Upper lobe of left lung (tissue), 6 donors: Measurements from ENCODE around the gene EML4. TPM values are rescaled to one million over a fixed set of nuclear protein-coding genes. Genes with fewer than 3 reads are reported as not detected.
"Not testable (repeated sequence)": the region's sequence is repeated elsewhere in the genome, so short reads cannot be mapped to it uniquely, and the experiment has no call there.

Source experiments
- ATAC-seq, 2 donors: fragments of 200-7000 bp; cut with Tn5 transposase; one replicate each; pipeline ENCODE4 v1.9.1; 2022; ENCODE audit warnings: mild to moderate bottlenecking in 2 of 2, moderate library complexity in 2 of 2; ENCODE audit not compliant: low FRiP score in 2 of 2
- DNase-seq, 2 donors: peaks; one replicate each; pipeline ENCODE4 v3.0.0-alpha.2; 2019 to 2020
- H3K27ac ChIP-seq, 4 donors: fragments of 200-600 bp; sonication (generic); one replicate each; pipeline ENCODE4 v1.5.1; 2016 to 2019
- H3K27me3 ChIP-seq, 4 donors: fragments of 200-600 bp; sonication (generic); one replicate each; pipeline ENCODE4 v1.5.1; 2017 to 2019
- H3K36me3 ChIP-seq, 4 donors: fragments of 200-600 bp; sonication (generic); one replicate each; pipeline ENCODE4 v1.5.1; 2016 to 2019
- H3K4me1 ChIP-seq, 4 donors: fragments of 200-600 bp; sonication (generic); one replicate each; pipeline ENCODE4 v1.5.1; 2018 to 2019
- H3K4me3 ChIP-seq, 4 donors: fragments of 200-600 bp; sonication (generic); one replicate each; pipeline ENCODE4 v1.5.1; 2017 to 2019; ENCODE audit warnings: mild to moderate bottlenecking in 2 of 4, moderate library complexity in 1 of 4
- H3K9me3 ChIP-seq, 4 donors: fragments of 200-600 bp; sonication (generic); one replicate each; pipeline ENCODE4 v1.5.1; 2018 to 2019
- CTCF ChIP-seq, 6 experiments: fragments of 450-650 bp in 4 of 6; fragments of 200-600 bp in 2 of 6; sonication (generic) in 2 of 6; IDR thresholded peaks; one replicate each; pipeline ENCODE4 v1.5.1; 2016 to 2019; ENCODE audit warnings: antibody characterized with exemption in 6 of 6
- EP300 ChIP-seq, 4 donors: sonication (generic); formaldehyde crosslinking; IDR thresholded peaks; one replicate each; pipeline ENCODE4 v1.5.1; 2017; ENCODE audit warnings: antibody characterized with exemption in 4 of 4, control low read depth in 2 of 4
- POLR2A ChIP-seq, 4 donors: fragments of 450-650 bp; IDR thresholded peaks; one replicate each; pipeline ENCODE4 v1.5.1; 2016 to 2017; ENCODE audit warnings: antibody characterized with exemption in 4 of 4, mild to moderate bottlenecking in 2 of 4
- POLR2AphosphoS5 ChIP-seq, 2 donors: sonication (generic); formaldehyde crosslinking; IDR thresholded peaks; one replicate each; pipeline ENCODE4 v1.5.1; 2017; ENCODE audit warnings: antibody characterized with exemption in 2 of 2
- WGBS, 2 donors: methylation state at CpG; one replicate each; pipeline ENCODE4 v1.1.5; 2017 to 2018; 5-methylcytosine and 5-hydroxymethylcytosine counted together
- total RNA-seq, 6 donors: library from RNA; depleted of rRNA in 4 of 6; stranded (reverse); fragments of >200 nt in 4 of 6; gene quantifications; one replicate each; pipeline versions ENCODE4 v1.1.0 to v1.2.1, GENCODE V29; 2016 to 2021
- donor health status: DM: no; HTN: no; CAD: no; lungs with moderate emphysema.
- donor health status: DM: no; HTN: yes; CAD: no; lungs with severe emphysema.

The EML4 gene
- total RNA-seq, 6 donors from 2014 or later, result 42.7 to 96.9 (median 62.0) TPM

- TF ChIP-seq CTCF (IDR thresholded peaks at IDR 0.05), result no peak
- no peak for TF ChIP-seq POLR2AphosphoS5 (IDR thresholded peaks at IDR 0.05)
- TF ChIP-seq EP300 (IDR thresholded peaks at IDR 0.05), result no peak
- peaks cover 0 to 46% (median 7%) of the 10 kb centered on the region in 4 donors for H3K36me3 ChIP-seq
- peak overlapping the region in 3 of 4 donors; percentile 11 to 35 (median 29) for H3K27ac ChIP-seq
- DNase-seq (peak in 1 of 2 donors; percentile 44), ATAC-seq (peak; percentile 44 to 62)
- WGBS, 2 donors, result 72 to 77% methylated on average over 8 of the region's 8 CpGs
- no peaks in the 10 kb centered on the region for H3K27me3 ChIP-seq
- peaks cover 4 to 14% (median 8%) of the 10 kb centered on the region in 4 donors for H3K4me1 ChIP-seq
- H3K9me3 ChIP-seq, result no peaks in the 10 kb centered on the region
- no peak overlapping the region for H3K4me3 ChIP-seq
Measured at GRCh38 chr2:42342061-42342794, 173.1 kb downstream of the EML4 start.

- H3K4me1 ChIP-seq, result peaks cover 4 to 14% (median 8%) of the 10 kb centered on the region in 4 donors
- TF ChIP-seq POLR2AphosphoS5 (IDR thresholded peaks at IDR 0.05) (no peak), POLR2A (IDR thresholded peaks at IDR 0.05) (no peak), EP300 (IDR thresholded peaks at IDR 0.05) (no peak), CTCF (IDR thresholded peaks at IDR 0.05) (no peak)
- H3K27me3 ChIP-seq, result no peaks in the 10 kb centered on the region
- no peaks in the 10 kb centered on the region for H3K9me3 ChIP-seq
- 86 to 91% methylated on average over 8 to 11 of the region's 11 CpGs for WGBS, 2 donors
- H3K36me3 ChIP-seq, result peaks cover 0 to 44% (median 6%) of the 10 kb centered on the region in 4 donors
- DNase-seq (peak in 1 of 2 donors; percentile 64), ATAC-seq (no peak)
- H3K4me3 ChIP-seq, result no peak overlapping the region
- peak overlapping the region in 3 of 4 donors; percentile 26 to 47 (median 29) for H3K27ac ChIP-seq
Measured at GRCh38 chr2:42342795-42343241, 173.7 kb downstream of the EML4 start.

DNA sequence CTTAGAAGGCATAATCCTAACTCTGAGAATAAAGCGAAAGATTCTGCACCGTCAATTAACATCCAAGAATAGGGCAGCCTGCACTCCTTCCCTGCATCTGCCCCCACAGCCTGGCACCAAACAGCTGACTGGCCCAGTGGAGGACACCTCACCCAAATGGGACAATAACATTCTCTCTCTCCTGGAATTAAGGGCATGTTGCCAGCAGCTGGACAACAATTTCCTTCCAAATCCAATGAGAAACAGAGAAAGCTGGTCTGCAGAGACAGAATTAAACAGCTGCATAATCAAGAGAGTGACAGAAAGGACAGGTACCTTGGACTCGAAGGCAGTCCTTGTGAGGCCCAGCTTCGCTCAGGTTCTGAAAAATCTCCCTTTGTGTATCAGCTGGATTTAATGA lies 176.8 kb downstream of the EML4 start:
- H3K4me3 ChIP-seq, result no peak overlapping the region
- H3K27ac ChIP-seq, result no peak overlapping the region
- WGBS, 2 donors, result 86 to 92% methylated on average over 4 of the region's 4 CpGs
- H3K9me3 ChIP-seq, result no peaks in the 10 kb centered on the region
- ATAC-seq (no peak), DNase-seq (no peak)
- TF ChIP-seq CTCF (IDR thresholded peaks at IDR 0.05), result no peak
- no peak for TF ChIP-seq POLR2AphosphoS5 (IDR thresholded peaks at IDR 0.05)
- TF ChIP-seq POLR2A (IDR thresholded peaks at IDR 0.05), result no peak
- TF ChIP-seq EP300 (IDR thresholded peaks at IDR 0.05), result no peak
- H3K36me3 ChIP-seq, result peaks cover 0 to 45% (median 6%) of the 10 kb centered on the region in 4 donors
- peaks cover 4 to 14% (median 8%) of the 10 kb centered on the region in 4 donors for H3K4me1 ChIP-seq
- H3K27me3 ChIP-seq, result no peaks in the 10 kb centered on the region

- not testable (repeated sequence) for ATAC-seq, H3K4me3 ChIP-seq, DNase-seq, H3K27me3 ChIP-seq, H3K9me3 ChIP-seq, H3K27ac ChIP-seq
- Histone ChIP-seq H3K36me3 (peaks cover 0 to 54% (median 8%) of the 10 kb centered on the region in 4 donors), H3K4me1 (peaks cover 4 to 13% (median 8%) of the 10 kb centered on the region in 4 donors)
- WGBS, 2 donors, result 93% methylated on average over 6 of the region's 6 CpGs
Measured at GRCh38 chr2:42346856-42347255, 177.7 kb downstream of the EML4 start.

DNA sequence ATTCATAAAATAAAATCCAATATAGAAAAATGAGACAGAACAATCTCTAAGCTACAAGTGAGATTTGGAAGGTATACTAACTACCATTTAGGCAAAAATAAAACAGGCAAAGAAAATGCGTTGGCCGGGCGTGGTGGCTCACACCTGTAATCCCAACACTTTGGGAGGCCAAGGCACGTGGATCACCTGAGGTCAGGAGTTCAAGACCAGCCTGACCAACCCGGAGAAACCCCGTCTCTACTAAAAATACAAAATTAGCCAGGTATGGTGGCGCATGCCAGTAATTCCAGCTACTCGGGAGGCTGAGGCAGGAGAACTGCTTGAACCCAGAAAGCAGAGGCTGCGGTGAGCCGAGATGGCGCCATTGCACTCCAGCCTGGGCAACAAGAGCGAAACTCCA lies 178.4 kb downstream of the EML4 start:
- 92 to 96% methylated on average over 12 of the region's 12 CpGs for WGBS, 2 donors
- DNase-seq, H3K4me1 ChIP-seq, H3K27ac ChIP-seq, H3K4me3 ChIP-seq, ATAC-seq, H3K27me3 ChIP-seq, H3K9me3 ChIP-seq: not testable (repeated sequence)
- peaks cover 0 to 60% (median 11%) of the 10 kb centered on the region in 4 donors for H3K36me3 ChIP-seq
